ENCODE results near the gene NCAPD2.
A peak's percentile ranks its signal among the peaks of the same experiment; 100 is the strongest.
"Not testable (repeated sequence)": the region's sequence is repeated elsewhere in the genome, so short reads cannot be mapped to it uniquely, and the experiment has no call there.

The NCAPD2 gene

GRCh38 chr12:6463216-6463615 is 30.7 kb upstream of the NCAPD2 start:
- no peak for DNase-seq (ENCODE audit: low read depth in 2 of 2)

GRCh38 chr12:6463858-6464257 is 30.0 kb upstream of the NCAPD2 start:
- DNase-seq (ENCODE audit: low read depth in 2 of 2) = no peak

- DNase-seq (ENCODE audit: low read depth in 2 of 2) = no peak
Observed at GRCh38 chr12:6464531-6464930, 29.4 kb upstream of the NCAPD2 start.

GRCh38 chr12:6465467-6466183 is 28.3 kb upstream of the NCAPD2 start:
- DNase-seq (ENCODE audit: low read depth in 2 of 2) = no peak

- no peak for DNase-seq (ENCODE audit: low read depth in 2 of 2)
Observed at GRCh38 chr12:6466184-6466573, 27.7 kb upstream of the NCAPD2 start.

GRCh38 chr12:6466751-6467150 is 27.2 kb upstream of the NCAPD2 start:
- not testable (repeated sequence) for DNase-seq (ENCODE audit: low read depth in 2 of 2)

DNA sequence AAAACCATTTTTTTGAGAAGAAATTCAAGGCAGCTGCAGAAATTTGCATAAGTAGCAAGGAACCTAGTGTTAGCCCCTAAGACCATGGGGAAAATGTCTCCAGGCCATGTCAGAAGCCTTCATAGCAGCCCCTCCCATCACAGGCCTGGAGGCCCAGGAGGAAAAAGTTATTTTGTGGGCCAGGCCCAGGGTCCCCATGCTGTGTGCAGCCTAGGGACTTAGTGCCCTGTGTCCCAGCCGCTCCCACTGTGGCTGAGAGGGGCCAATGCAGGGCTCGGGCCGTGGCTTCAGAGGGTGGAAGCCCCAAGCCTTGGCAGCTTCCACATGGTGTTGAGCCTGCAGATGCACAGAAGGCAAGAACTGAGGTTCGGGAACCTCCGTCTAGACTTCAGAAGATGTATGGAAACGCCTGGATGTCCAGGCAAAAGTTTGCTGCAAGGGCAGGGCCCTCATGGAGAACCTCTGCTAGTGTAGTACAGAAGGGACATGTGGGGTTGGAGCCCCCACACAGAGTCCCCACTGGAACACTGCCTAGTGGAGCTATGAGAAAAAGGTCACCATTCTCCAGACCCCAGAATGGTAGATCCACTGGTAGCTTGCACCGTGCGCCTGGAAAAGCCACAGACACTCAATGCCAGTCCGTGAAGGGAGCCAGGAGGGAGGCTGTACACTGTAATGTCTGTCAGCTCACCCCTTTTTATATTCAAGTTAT is 26.2 kb upstream of the NCAPD2 start:
- not testable (repeated sequence) for DNase-seq (ENCODE audit: low read depth in 2 of 2)

DNA sequence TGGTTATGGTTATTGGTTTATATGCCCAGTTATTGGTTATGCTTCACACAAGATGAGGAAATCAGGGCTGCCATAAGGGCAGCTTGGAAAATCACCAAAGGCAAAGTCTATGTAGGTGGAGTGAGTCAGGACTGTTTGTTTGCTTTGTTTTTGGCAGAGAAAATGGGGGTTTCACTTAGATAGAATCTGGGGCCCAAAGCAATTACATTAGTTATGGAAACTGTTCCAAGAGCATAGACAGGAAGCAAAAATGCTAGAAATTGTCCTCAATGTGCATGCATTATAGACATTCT is 25.7 kb upstream of the NCAPD2 start:
- DNase-seq (ENCODE audit: low read depth in 2 of 2) = no peak

DNA sequence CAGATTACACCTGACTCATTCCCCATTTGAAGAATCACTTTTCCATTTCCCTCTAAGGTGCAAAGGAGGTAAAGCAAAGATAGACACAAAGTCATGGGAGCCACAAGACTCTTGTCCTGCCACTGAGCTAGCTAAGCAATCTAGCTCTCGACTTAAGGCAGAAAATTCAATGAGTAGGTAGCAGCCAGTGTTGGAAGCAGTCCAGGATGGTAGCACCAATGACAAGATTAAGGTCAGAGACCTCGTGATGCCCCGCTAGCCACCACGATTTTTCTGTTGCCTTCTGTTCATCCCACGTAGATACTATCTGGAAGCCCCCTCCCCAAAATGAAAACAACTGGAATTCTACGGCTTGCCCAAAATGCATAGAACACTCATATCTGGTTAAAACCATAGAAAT is 24.8 kb upstream of the NCAPD2 start:
- no peak for DNase-seq (ENCODE audit: low read depth in 2 of 2)

DNA sequence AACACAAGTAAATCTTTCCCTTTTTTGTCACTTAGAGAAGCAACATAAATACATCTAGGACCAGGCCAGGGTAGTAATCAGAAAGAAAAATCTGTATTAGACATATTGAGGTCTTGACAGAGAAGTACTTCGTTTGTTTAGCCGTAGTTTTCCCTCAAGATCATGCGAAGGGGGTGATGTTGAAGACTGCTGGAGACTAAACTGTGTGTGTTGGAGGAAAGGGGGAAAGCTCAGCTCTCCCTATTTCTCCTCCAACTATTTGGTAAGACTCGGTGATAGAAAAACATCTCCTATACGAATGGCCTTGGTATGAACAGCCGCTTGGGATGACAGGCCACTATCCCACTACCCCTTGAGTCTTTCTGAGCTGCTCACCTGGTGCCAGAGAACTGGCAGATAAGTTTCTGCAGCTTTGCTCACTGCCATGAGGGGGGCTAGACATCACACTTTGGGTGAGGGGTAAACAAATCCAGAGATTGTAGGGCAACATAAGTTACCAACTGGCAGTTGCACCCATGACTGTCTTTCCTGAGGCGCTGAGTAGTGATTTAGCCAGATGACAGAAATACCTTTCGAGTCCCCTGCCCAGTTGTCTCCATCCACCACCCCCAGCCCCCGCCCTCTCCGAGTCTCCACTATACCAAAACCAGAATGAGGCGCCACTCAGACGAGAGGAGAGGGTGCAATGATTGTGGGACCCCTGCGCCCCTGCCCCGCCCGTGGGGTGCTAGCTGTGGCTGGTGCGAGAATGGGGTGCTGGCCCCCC is 24.1 kb upstream of the NCAPD2 start:
- DNase-seq (ENCODE audit: low read depth in 2 of 2) = no peak

GRCh38 chr12:6470375-6471163 is 23.3 kb upstream of the NCAPD2 start, which contains the start of gene VAMP1:
TSS of gene VAMP1 (minus strand) at chr12:6470677. CDS start at chr12:6470531, 146 bp downstream.
- peak; percentile 97 to 98 for DNase-seq (ENCODE audit: low read depth in 2 of 2)

- no peak for DNase-seq (ENCODE audit: low read depth in 2 of 2)
Observed at GRCh38 chr12:6471989-6472360, 21.9 kb upstream of the NCAPD2 start.

DNA sequence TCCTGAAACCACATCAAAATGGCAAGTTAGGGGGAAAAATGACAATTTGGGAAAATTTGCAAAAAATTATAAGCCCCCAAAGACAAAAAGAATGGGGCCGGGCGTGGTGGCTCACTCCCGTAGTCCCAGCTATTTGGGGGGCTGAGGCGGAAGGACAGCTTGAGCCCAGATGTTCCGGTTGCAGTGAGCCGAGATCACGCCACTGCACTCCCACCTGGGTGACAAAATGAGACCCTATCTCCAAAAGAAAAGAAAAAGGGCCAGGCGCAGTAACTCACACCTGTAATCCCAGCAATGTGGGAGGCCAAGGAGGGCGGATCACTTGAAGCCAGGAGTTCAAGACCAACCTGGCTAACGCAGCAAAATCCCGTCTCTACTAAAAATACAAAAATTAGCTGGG is 21.4 kb upstream of the NCAPD2 start:
- no peak for DNase-seq (ENCODE audit: low read depth in 2 of 2)

GRCh38 chr12:6475233-6475975 is 18.5 kb upstream of the NCAPD2 start:
- DNase-seq (ENCODE audit: low read depth in 2 of 2) = not testable (repeated sequence)

DNA sequence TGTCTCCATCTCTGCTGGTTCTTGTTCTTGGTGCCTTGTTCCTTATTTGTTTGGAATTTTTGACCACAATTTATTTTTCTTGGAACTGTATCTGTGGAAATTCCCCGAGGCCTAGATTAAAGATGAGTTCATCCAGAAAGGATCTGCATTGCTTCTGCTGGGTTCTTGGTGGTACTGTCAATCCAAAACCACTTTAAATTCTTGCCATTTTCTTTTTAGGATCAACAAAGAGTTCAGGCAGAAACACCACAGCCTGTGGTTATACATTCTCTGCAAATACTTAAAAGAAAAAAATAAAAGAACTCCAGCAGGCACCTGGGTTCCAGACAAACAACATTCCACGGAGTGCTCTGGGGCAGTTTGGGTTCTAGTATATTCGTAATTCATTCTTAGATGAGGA is 17.4 kb upstream of the NCAPD2 start:
- DNase-seq (ENCODE audit: low read depth in 2 of 2) = no peak

DNA sequence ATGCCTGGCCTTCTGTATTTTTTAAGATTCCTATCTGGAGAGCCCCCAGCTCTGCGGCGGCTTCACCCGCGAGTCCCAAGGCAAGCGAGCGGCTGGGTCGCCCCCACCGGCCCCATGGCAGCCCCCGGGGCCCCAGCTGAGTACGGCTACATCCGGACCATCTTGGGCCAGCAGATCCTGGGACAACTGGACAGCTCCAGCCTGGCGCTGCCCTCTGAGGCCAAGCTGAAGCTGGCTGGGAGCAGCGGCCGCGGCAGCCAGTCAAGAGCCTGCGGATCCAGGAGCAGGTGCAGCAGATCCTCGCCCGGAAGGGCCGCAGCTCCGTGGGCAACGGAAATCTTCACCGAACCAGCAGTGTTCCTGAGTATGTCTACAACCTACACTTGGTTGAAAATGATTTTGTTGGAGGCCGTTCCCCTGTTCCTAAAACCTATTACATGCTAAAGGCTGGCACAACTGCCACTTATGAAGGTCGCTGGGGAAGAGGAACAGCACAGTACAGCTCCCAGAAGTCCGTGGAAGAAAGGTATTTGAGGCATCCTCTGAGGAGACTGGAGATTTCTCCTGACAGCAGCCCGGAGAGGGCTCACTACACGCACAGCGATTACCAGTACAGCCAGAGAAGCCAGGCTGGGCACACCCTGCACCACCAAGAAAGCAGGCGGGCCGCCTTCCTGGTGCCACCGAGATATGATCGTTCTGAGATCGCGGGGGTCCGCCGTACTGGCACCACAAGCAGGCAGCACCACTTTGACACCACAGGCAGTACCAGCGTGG is 16.1 kb upstream of the NCAPD2 start:
- not testable (repeated sequence) for DNase-seq (ENCODE audit: low read depth in 2 of 2)

- DNase-seq (ENCODE audit: low read depth in 2 of 2) = no peak
Observed at GRCh38 chr12:6478416-6478815, 15.5 kb upstream of the NCAPD2 start.

DNA sequence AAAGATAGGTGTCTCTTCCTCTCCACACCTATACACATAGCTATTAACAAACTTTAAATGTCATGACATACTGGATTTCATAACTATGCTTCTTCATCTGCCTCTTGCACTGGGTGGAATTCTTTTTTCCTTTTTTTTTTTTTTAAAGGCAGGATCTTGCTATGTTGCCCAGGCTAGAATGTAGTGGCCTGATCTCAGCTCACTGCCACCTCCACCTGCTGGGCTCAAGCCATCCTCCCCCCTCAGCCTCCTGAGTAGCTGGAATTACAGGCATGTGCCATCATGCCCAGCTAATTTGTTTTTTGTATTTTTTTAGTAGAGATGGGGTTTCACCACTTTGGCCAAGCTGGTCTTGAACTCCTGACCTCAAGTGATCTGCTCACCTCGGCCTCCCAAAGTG is 5.7 kb upstream of the NCAPD2 start:
- no peak for DNase-seq (ENCODE audit: low read depth in 2 of 2)

DNA sequence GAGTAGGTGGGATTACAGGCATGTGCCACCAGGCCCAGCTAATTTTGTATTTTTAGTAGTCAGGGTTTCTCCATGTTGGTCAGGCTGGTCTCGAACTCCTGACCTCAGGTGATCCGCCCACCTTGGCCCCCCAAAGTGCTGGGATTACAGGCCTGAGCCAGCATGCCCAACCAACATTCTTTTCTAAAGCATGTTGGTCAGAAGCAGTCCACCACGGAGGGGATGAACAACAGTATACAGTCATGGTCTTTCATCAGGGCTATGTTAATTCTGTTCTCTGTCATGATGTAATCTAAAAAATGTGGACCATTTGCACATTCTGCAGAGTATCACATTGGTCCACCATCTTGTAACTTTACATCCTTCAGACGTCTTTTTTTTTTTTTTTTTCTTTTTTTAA is 4.5 kb upstream of the NCAPD2 start:
- no peak for DNase-seq (ENCODE audit: low read depth in 2 of 2)

DNA sequence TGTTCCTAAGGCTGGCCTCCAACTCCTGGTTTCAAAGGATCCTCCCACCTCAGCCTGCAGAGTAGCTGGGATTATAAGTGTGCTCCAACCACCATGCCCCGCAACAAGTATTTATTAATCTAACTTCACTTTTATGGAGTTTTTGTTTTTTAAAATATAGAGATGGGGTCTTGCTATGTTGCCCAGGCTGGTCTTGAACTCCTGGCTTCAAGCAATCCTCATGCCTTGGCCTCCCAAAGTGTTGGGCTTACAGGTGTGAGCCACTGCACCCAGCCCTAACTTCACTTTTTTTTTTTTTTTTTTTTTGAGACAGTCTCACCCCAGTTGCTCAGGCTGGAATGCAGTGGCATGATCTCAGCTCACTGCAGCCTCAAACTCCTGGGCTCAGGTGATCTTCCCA is 3.2 kb upstream of the NCAPD2 start:
- not testable (repeated sequence) for DNase-seq (ENCODE audit: low read depth in 2 of 2)
